Activated naive CD8-positive, alpha-beta T cell (primary cell): ENCODE data around the gene PDE9A.

Experiments used
- H3K27ac Mint-ChIP-seq: one replicate; pipeline ENCODE4 v1.8.0; 2021; ENCODE audit warnings: mixed read lengths
- H3K27me3 Mint-ChIP-seq: one replicate; pipeline ENCODE4 v1.8.0; 2021; ENCODE audit warnings: mixed read lengths
- H3K36me3 Mint-ChIP-seq: one replicate; pipeline ENCODE4 v1.8.0; 2021; ENCODE audit warnings: mixed read lengths
- H3K4me1 Mint-ChIP-seq: one replicate; pipeline ENCODE4 v1.8.0; 2021; ENCODE audit warnings: low read depth, mixed read lengths
- H3K4me3 Mint-ChIP-seq: one replicate; pipeline ENCODE4 v1.8.0; 2021; ENCODE audit warnings: mild to moderate bottlenecking, mixed read lengths
- H3K9me3 Mint-ChIP-seq: one replicate; pipeline ENCODE4 v1.8.0; 2021; ENCODE audit warnings: low read depth, mixed read lengths

The PDE9A gene

GRCh38 chr21:42632336-42632751 is 21.1 kb upstream of the PDE9A start:
- Mint-ChIP-seq H3K27ac (no peak overlapping the region), H3K9me3 (no peaks in the 10 kb centered on the region), H3K4me1 (peaks cover 9% of the 10 kb centered on the region), H3K27me3 (no peaks in the 10 kb centered on the region), H3K4me3 (no peak overlapping the region), H3K36me3 (no peaks in the 10 kb centered on the region)

DNA sequence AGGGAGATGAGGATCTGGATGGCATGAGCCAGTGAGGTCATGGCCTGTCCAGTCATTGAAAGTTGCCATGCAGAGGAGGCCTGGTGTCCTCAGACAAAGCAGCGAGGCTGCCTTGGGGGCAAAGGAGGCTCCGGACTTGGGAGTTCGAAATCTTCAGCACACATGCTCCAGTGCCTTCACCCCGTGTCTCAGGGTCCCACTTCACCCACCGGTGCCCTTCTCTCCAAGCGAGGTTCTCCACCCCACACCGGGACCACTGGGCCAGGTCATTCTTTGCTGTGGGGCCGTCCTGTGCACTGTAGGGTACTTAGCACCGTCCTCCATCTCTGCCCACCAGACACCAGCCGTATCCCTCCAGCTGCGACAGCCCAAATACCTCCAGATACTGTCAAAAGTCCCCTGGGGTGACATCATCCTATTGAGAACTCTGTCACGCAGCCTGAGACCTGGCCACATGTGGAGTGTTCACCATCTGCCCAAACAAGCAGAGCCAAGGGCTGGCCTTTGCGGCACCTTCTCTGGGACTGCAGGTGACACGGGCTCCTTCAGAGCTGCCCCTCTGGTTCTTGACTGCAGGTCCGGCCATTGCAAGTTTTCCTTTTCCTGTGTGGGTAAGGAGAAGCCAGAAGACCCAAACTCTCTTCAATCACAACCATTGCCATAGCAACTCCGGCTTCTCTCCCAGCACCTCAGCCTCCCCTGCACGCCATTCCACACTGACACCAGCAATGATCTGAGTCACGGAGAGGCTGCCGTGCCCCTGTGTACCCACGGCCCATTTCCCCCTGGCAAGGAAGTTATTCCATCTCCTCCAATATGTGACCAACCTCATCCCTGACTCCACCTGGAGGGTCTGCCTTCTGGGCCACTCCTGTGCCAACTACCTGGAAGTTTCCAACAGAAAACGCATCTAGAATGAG is 20.4 kb upstream of the PDE9A start:
- H3K27me3 Mint-ChIP-seq, result no peaks in the 10 kb centered on the region
- H3K4me1 Mint-ChIP-seq, result peaks cover 9% of the 10 kb centered on the region
- no peak overlapping the region for H3K4me3 Mint-ChIP-seq
- no peaks in the 10 kb centered on the region for H3K9me3 Mint-ChIP-seq
- no peak overlapping the region for H3K27ac Mint-ChIP-seq
- no peaks in the 10 kb centered on the region for H3K36me3 Mint-ChIP-seq

DNA sequence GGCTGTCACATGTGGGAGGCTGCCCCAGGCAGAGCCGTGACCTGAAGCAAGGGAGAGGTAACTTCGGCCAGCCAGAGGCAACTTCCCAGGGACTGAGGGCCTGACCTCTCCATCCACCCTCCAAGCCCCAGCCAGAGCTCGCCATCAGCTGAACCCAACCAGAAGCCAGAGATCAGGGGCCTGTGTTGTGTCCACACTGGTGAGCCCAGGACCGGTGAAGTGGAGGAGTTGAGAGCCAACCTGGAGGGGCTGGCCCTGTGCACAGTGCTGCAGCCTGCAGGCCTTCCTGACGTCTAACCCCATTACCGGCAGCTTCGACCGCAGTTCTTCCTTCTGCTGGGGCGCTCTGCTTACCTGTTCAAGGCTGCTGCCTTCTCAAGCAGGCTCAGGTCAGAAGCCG is 19.6 kb upstream of the PDE9A start:
- no peak overlapping the region for H3K27ac Mint-ChIP-seq
- no peaks in the 10 kb centered on the region for H3K36me3 Mint-ChIP-seq
- no peak overlapping the region for H3K4me3 Mint-ChIP-seq
- H3K9me3 Mint-ChIP-seq, result no peaks in the 10 kb centered on the region
- no peaks in the 10 kb centered on the region for H3K27me3 Mint-ChIP-seq
- H3K4me1 Mint-ChIP-seq, result peaks cover 9% of the 10 kb centered on the region

- no peak overlapping the region for H3K4me3 Mint-ChIP-seq
- no peaks in the 10 kb centered on the region for H3K9me3 Mint-ChIP-seq
- H3K27me3 Mint-ChIP-seq, result peaks cover 2% of the 10 kb centered on the region
- H3K27ac Mint-ChIP-seq, result no peak overlapping the region
- no peaks in the 10 kb centered on the region for H3K36me3 Mint-ChIP-seq
- peaks cover 5% of the 10 kb centered on the region for H3K4me1 Mint-ChIP-seq
Observed at GRCh38 chr21:42635848-42636519, 17.4 kb upstream of the PDE9A start.

DNA sequence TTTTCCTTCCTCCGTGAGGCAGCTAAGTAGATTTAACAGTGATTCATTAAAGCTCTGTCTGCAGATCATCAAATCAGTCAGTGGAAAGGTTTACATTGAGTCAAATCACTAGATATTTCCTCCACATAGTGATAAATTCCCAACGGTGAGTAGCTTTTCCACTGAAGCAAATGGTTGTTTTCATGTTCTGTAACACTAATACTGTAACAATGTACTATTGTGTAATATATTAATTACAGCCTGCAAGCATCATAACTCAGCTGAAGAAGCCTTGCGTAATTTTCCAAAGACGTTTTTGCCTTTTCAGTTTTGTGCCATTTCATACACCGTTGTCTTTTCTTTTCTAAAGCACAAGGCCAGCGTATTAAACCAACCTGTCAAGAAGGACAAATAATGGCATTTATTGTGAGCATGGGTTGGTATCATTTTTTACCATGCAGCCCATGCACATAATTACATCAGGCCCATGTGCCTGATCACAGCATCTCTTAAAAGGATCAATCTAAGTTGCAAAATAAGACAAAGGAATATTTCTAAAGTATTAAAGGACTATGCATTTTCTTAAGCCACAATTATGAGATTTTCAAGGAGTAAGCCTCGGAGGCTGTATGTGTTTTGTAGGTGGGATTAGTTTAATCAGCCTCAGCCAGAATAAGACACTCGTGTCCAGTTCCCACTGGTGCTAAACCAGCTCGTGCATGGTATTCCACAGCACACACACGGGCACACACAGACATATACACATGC is 16.7 kb upstream of the PDE9A start:
- H3K36me3 Mint-ChIP-seq, result no peaks in the 10 kb centered on the region
- peaks cover 2% of the 10 kb centered on the region for H3K27me3 Mint-ChIP-seq
- no peak overlapping the region for H3K4me3 Mint-ChIP-seq
- H3K9me3 Mint-ChIP-seq, result no peaks in the 10 kb centered on the region
- no peaks in the 10 kb centered on the region for H3K4me1 Mint-ChIP-seq
- H3K27ac Mint-ChIP-seq, result no peak overlapping the region

GRCh38 chr21:42637267-42638041 is 16.0 kb upstream of the PDE9A start:
- H3K9me3 Mint-ChIP-seq, result no peaks in the 10 kb centered on the region
- H3K27ac Mint-ChIP-seq, result no peak overlapping the region
- no peaks in the 10 kb centered on the region for H3K36me3 Mint-ChIP-seq
- H3K4me3 Mint-ChIP-seq, result no peak overlapping the region
- H3K4me1 Mint-ChIP-seq, result no peaks in the 10 kb centered on the region
- H3K27me3 Mint-ChIP-seq, result peaks cover 4% of the 10 kb centered on the region

DNA sequence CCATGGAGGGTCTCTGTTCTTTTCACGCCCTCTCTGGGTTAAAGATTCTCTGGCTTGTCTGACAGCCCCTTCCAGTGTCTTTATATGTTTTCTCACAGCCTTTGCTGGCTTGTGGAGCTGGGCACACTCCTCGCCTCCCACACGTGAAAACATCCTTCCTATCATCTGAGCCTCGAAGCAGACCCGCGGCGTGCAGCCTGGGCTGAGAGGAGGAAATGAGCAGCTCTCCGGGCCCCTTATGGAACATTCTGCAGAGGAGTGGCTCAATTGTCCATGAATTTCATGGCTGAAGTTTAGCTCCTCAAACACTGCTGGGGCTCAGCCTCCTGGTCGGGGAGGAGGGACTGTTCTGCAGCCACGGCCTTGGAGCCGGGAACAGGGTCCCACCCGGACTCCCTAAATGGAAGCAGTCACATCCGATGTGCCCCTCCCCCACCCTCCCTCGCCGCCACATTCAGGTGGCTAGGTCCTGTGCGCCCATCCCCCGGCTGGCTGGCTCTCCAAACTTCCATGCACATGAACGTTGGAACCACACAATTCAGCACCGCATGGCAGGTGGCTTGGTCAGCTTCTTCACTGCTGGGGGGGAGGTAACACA is 15.1 kb upstream of the PDE9A start:
- H3K4me1 Mint-ChIP-seq, result no peaks in the 10 kb centered on the region
- no peaks in the 10 kb centered on the region for H3K36me3 Mint-ChIP-seq
- H3K4me3 Mint-ChIP-seq, result no peak overlapping the region
- no peak overlapping the region for H3K27ac Mint-ChIP-seq
- no peaks in the 10 kb centered on the region for H3K9me3 Mint-ChIP-seq
- H3K27me3 Mint-ChIP-seq, result peaks cover 7% of the 10 kb centered on the region

DNA sequence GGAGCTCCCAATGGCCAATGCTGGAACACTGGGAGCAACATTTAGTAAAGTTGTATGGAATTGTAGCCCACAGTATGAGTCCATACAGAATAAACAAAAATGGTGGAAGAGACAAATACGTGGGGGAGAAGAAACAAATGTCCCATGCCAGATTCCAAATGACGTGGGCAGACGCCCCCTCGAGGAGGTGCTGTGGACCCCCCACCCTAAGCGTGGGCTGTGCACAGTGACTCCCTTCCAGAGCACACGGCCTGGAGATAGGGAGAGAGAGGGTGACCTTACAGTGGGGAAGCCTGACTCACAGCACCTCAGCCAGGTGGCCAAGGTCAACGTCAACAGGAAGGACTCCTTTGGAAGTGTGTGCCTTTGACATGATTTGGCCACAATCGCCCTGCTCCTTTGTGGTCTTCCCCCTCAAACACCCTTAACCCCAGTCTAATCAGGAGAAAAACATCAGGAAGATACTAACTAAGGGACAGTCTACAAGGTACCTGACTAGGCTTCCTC is 13.7 kb upstream of the PDE9A start:
- H3K27ac Mint-ChIP-seq, result no peak overlapping the region
- H3K27me3 Mint-ChIP-seq, result peaks cover 7% of the 10 kb centered on the region
- no peaks in the 10 kb centered on the region for H3K9me3 Mint-ChIP-seq
- H3K36me3 Mint-ChIP-seq, result no peaks in the 10 kb centered on the region
- H3K4me1 Mint-ChIP-seq, result no peaks in the 10 kb centered on the region
- H3K4me3 Mint-ChIP-seq, result no peak overlapping the region

DNA sequence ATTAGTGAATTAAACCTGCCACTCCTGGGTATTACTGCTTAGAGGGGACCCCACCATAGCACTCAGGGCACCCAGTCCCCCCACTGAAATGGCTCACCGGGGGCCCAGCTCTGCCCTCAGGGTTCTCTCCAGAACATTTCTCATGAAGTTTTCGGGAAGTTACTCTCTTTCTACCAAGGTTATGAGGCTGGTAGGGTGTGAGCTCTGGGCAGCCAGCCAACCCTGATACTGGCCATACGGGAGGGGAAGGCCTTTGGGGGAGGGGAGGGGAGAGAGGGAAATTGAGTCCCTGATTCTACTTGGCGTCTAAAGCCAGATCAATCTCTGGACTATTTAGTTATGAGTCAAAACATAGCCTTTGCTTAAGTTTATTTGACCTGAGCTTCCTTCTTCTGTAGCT is 12.9 kb upstream of the PDE9A start:
- Mint-ChIP-seq H3K4me1 (no peaks in the 10 kb centered on the region), H3K27ac (no peak overlapping the region), H3K4me3 (no peak overlapping the region), H3K27me3 (peaks cover 7% of the 10 kb centered on the region), H3K36me3 (no peaks in the 10 kb centered on the region), H3K9me3 (no peaks in the 10 kb centered on the region)

DNA sequence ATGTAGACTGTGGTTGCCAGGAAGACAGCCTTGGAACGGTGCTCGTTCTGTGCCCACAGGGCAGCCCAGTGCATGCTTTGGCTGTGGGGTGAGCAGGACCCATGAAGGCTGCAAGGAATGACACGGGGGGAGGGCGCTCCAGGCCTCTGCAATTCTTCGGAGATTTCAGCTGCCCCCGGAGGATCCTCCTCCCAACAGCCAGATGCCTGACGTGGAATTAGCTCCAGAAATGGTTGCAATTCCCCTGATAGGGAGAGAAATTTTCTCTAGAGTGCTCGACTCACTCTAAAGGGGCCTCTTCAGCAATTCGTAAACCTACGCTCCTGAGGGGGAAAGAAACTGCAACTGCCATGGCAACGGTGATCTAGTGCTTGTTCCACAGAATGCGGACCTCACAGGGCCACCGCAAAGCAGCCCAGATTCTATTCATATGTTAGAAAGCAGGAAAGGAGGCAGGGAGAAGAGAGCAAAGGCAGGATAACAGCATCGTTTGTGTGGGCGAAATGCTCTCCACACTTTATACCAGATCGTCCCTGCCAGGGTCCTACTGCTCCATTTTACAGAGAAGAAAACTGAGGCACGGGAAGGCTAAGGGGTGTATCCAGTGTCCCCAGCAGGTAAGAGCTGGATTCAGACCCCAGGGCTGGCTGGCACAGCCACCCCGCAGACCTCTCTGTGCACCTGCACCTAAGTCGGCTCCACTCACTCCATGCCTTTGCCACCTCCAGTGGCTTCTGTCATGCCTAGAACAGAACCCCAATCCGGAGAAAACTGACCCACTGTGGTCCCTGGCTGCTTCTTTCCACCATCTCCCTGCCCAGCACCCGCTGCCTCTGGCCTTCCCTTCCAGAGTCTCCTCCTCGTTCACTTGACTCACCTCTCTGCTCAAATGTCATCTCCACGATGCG is 11.9 kb upstream of the PDE9A start:
- no peaks in the 10 kb centered on the region for H3K9me3 Mint-ChIP-seq
- no peak overlapping the region for H3K4me3 Mint-ChIP-seq
- H3K27me3 Mint-ChIP-seq, result peaks cover 7% of the 10 kb centered on the region
- H3K4me1 Mint-ChIP-seq, result no peaks in the 10 kb centered on the region
- H3K27ac Mint-ChIP-seq, result no peak overlapping the region
- no peaks in the 10 kb centered on the region for H3K36me3 Mint-ChIP-seq

DNA sequence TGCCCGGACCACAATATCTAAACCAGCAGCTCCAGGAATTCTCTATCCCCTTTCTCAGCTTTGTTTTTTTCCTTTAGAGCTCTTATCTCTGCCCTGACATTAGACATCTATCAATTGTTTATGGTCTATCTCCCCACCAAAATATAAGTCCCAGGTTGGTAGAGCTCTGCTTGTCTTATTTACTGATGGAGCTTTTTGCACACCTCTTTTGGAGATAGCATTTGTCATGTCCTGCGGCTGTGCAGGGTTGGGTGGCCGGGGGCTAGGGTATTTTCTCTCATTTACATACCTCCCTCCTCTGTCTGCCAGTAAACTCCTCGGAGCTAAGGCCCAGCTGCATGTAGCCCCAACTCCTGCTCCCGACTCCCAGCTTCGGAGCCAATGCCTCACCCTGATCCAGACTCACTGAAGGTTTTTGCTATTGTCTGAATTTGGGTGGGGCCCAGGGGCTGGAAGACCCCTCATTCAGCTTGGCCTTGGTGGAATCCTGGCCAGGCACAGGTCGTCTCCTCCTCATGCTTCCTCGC is 11.1 kb upstream of the PDE9A start:
- Mint-ChIP-seq H3K4me3 (no peak overlapping the region), H3K27ac (no peak overlapping the region), H3K27me3 (peaks cover 7% of the 10 kb centered on the region), H3K4me1 (no peaks in the 10 kb centered on the region), H3K9me3 (no peaks in the 10 kb centered on the region), H3K36me3 (no peaks in the 10 kb centered on the region)

DNA sequence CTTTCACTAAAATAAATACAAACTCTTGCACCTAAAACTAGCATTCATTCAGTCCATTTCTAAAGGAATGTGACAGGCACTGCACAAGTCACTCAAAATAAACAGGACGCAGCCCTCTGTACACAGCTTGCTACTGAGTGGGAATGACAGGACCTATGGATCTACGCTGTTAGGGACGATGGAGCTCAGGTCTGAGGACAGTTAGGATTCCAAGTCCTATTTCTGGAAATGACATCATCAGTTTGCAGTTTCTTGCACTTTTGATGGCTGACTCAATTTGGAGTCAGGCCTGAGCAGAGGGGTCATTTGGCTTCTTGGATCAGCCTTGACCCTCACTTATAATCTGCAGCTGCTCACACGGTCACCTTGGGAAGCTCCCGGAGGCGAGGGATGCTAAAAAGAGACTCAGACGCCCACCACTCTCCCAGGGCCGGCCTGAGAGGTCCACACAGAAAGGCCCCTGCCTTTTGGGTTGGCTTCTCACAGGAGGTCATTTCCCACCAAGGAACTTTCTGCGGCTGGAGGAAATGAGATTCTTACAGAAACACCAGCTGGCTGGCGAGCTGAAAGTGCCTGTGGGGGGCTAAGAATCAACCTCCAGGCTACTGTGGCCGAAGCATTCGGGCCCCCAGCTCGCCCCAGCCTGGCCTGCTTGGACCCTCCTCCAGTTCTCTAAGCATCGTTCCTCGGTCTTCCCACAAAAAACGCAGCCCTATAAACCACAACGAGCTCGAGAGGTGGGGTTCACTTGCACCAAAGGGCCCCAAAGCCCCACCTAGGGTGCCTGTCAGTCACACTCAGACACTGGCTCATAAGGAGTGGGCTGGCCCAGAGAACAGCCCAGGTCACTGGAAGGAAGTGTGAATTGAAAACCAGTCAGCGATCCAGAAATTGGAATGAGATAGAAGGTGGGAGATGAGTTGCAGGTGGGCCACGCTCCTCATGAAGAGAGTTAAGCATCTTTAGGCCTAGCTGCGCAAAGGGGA is 8.9 kb upstream of the PDE9A start:
- no peak overlapping the region for H3K27ac Mint-ChIP-seq
- H3K9me3 Mint-ChIP-seq, result no peaks in the 10 kb centered on the region
- no peak overlapping the region for H3K4me3 Mint-ChIP-seq
- H3K36me3 Mint-ChIP-seq, result no peaks in the 10 kb centered on the region
- H3K27me3 Mint-ChIP-seq, result peaks cover 7% of the 10 kb centered on the region
- no peaks in the 10 kb centered on the region for H3K4me1 Mint-ChIP-seq
